ENCODE data around the gene SHTN1.

The SHTN1 gene

GRCh38 chr10:116833986-116834985 is 170.7 kb downstream of the SHTN1 start:
- no peak for DNase-seq (ENCODE audit: low spot score)

- DNase-seq (ENCODE audit: low spot score), result no peak
These were observed 173.2 kb downstream of the SHTN1 start for GRCh38 chr10:116831790-116832189.
